Activated naive CD4-positive, alpha-beta T cell treated with anti-CD3 and anti-CD28 coated beads for 36 hours (primary cell): ENCODE results near the gene MSANTD3. TPM values are rescaled to one million over a fixed set of nuclear protein-coding genes. Genes with fewer than 3 reads are reported as not detected.

ENCODE experiments used
- CTCF ChIA-PET: fragments of 350-600 bp; sonication (Branson Sonifier 250); formaldehyde crosslinking; loops from one replicate; lab custom pipeline; 2021; ENCODE audit warnings: antibody characterized with exemption; lab: Charles Lee
- DNase-seq: peaks from one replicate; pipeline ENCODE4 v3.0.0-alpha.2; 2020
- H3K27ac Mint-ChIP-seq: one replicate; pipeline ENCODE4 v1.8.0; 2021; ENCODE audit warnings: mild to moderate bottlenecking, mixed read lengths
- H3K27me3 Mint-ChIP-seq: one replicate; pipeline ENCODE4 v1.8.0; 2021; ENCODE audit warnings: low read depth, mixed read lengths
- H3K36me3 Mint-ChIP-seq: one replicate; pipeline ENCODE4 v1.8.0; 2021; ENCODE audit warnings: low read depth, mixed read lengths
- H3K4me1 Mint-ChIP-seq: one replicate; pipeline ENCODE4 v1.8.0; 2021; ENCODE audit warnings: low read depth, mixed read lengths
- H3K4me3 Mint-ChIP-seq: one replicate; pipeline ENCODE4 v1.8.0; 2021; ENCODE audit warnings: mild to moderate bottlenecking, moderate library complexity, mixed read lengths
- H3K9me3 Mint-ChIP-seq: one replicate; pipeline ENCODE4 v1.8.0; 2021; ENCODE audit warnings: mixed read lengths
- intact Hi-C: fragments of 100-400 bp; cut with micrococcal nuclease; formaldehyde crosslinking; loops from one replicate; pipeline ENCODE4 v1.15.1; 2023
- total RNA-seq, 2 experiments: library from RNA; stranded (reverse); gene quantifications; one replicate each; pipeline ENCODE4 v1.2.3, GENCODE V29; 2021

MSANTD3 gene
- total RNA-seq, 2 experiments from 2014 or later, result 10.4 to 11.5 TPM

- H3K4me1 Mint-ChIP-seq, result peaks cover 7% of the 10 kb centered on the region
- CTCF ChIA-PET, result interaction anchor here (1.7 kb wide), 1 partner anchor 10 kb away, joined by 6 read pairs; no protein-coding TSS in a partner anchor
- H3K27ac Mint-ChIP-seq, result no peak overlapping the region
- no peak overlapping the region for H3K4me3 Mint-ChIP-seq
- H3K9me3 Mint-ChIP-seq, result peaks cover 1% of the 10 kb centered on the region
- no peak for DNase-seq
- intact Hi-C loops, result no loop called here
- H3K36me3 Mint-ChIP-seq, result peaks cover 26% of the 10 kb centered on the region
- H3K27me3 Mint-ChIP-seq, result no peaks in the 10 kb centered on the region
These were observed 21.3 kb downstream of the MSANTD3 start for GRCh38 chr9:100448266-100448665.

GRCh38 chr9:100449420-100449819 is 22.5 kb downstream of the MSANTD3 start:
- Mint-ChIP-seq H3K27ac (no peak overlapping the region), H3K36me3 (peaks cover 29% of the 10 kb centered on the region)

GRCh38 chr9:100452894-100453293 is 26.0 kb downstream of the MSANTD3 start:
- intact Hi-C loops, result no loop called here
- Mint-ChIP-seq H3K36me3 (peaks cover 25% of the 10 kb centered on the region), H3K9me3 (peaks cover 1% of the 10 kb centered on the region), H3K27me3 (no peaks in the 10 kb centered on the region), H3K4me3 (no peak overlapping the region), H3K4me1 (peaks cover 7% of the 10 kb centered on the region), H3K27ac (no peak overlapping the region)
- CTCF ChIA-PET, result no interaction called here
- DNase-seq, result no peak

More at GRCh38 chr9:100449420-100449819, 22.5 kb downstream of the MSANTD3 start:
- Mint-ChIP-seq H3K4me1 (peaks cover 7% of the 10 kb centered on the region), H3K27me3 (no peaks in the 10 kb centered on the region), H3K4me3 (no peak overlapping the region), H3K9me3 (peaks cover 1% of the 10 kb centered on the region)
- CTCF ChIA-PET, result interaction anchor here (1.7 kb wide), 1 partner anchor 11 kb away, joined by 6 read pairs; no protein-coding TSS in a partner anchor
- no peak for DNase-seq
- intact Hi-C loops, result no loop called here

DNA sequence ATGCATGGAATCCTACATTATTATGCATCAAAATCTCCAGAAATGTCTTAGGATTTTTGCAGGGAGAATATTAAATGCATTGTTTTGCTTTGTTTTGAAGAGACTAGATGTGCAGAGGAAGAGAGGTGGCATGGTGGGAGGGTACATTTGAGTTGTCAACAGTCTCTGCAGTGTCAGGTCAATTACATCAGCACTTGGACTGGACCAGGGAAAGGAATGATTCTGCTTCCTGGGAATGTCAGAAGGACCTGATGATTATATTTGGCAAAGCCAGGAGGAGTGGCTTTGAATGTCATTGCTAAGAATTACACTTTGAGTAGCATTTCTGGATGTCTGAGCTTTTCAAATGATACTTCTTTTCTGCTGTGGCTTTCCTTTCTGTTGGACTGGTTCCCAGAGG is 28.5 kb downstream of the MSANTD3 start:
- no peaks in the 10 kb centered on the region for H3K27me3 Mint-ChIP-seq
- no peaks in the 10 kb centered on the region for H3K4me1 Mint-ChIP-seq
- peaks cover 1% of the 10 kb centered on the region for H3K9me3 Mint-ChIP-seq
- peaks cover 24% of the 10 kb centered on the region for H3K36me3 Mint-ChIP-seq
- CTCF ChIA-PET, result interaction anchor here (0.9 kb wide), 1 partner anchor 17 kb away, joined by 3 read pairs; no protein-coding TSS in a partner anchor
- no peak overlapping the region for H3K27ac Mint-ChIP-seq
- intact Hi-C loops, result no loop called here
- no peak overlapping the region for H3K4me3 Mint-ChIP-seq
- DNase-seq, result no peak

- intact Hi-C loops, result no loop called here
- Mint-ChIP-seq H3K27ac (no peak overlapping the region), H3K4me3 (no peak overlapping the region), H3K27me3 (no peaks in the 10 kb centered on the region), H3K9me3 (no peaks in the 10 kb centered on the region), H3K36me3 (peaks cover 13% of the 10 kb centered on the region), H3K4me1 (no peaks in the 10 kb centered on the region)
- CTCF ChIA-PET, result interaction anchor here (0.7 kb wide), 1 partner anchor 378 kb away, joined by 3 read pairs; no protein-coding TSS in a partner anchor
- no peak for DNase-seq
These were observed 30.6 kb downstream of the MSANTD3 start for GRCh38 chr9:100457517-100457916.

DNA sequence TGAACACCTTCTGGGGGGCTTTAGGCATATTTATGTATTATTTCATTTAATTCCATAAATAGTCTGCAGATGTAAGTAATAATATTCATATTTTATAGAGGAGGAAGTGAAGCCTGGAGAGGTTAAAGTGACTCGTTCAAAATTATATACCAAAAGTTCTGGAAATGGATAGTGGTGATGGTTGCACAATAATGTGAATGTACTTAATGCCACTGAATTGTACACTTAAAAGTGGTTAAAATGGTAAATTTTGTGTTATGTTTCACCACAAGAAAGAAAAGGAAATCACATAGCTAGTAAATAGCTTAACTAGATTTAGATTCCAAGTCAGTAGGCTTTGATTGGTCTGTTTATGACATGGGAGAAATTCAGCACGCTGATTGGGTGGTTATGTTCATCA is 33.0 kb downstream of the MSANTD3 start:
- DNase-seq, result no peak
- Mint-ChIP-seq H3K27ac (no peak overlapping the region), H3K4me1 (no peaks in the 10 kb centered on the region), H3K4me3 (no peak overlapping the region), H3K36me3 (no peaks in the 10 kb centered on the region), H3K9me3 (no peaks in the 10 kb centered on the region), H3K27me3 (peaks cover under 1% of the 10 kb centered on the region)
- intact Hi-C loops, result no loop called here
- CTCF ChIA-PET, result interaction anchor here (0.6 kb wide), 1 partner anchor 11 kb away, joined by 3 read pairs; no protein-coding TSS in a partner anchor

DNA sequence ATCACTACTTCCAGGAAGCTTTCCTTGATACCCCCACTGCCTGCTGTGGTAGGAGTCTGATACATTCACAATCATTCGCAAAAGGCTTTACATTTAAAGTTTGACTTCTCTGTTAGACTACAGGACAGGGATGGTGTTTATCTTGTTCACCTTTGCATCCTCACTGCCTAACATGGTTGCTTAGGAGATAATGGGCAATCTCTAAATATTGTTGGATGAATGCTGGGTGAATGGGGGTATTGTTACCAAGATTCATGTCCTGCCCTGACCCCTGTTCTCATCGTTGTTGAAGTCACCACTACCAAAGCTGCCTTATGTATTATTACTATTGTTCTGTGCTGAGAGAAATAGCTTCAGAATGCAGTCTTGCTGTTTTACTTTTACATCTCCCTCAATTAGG is 38.3 kb downstream of the MSANTD3 start:
- intact Hi-C loops, result no loop called here
- DNase-seq, result no peak
- Mint-ChIP-seq H3K27me3 (peaks cover 5% of the 10 kb centered on the region), H3K4me1 (no peaks in the 10 kb centered on the region), H3K9me3 (no peaks in the 10 kb centered on the region), H3K36me3 (no peaks in the 10 kb centered on the region), H3K4me3 (no peak overlapping the region), H3K27ac (no peak overlapping the region)
- CTCF ChIA-PET, result interaction anchor here (1.1 kb wide), 1 partner anchor 13 kb away, joined by 3 read pairs; no protein-coding TSS in a partner anchor

- intact Hi-C loops, result no loop called here
- Mint-ChIP-seq H3K36me3 (no peaks in the 10 kb centered on the region), H3K4me3 (no peak overlapping the region), H3K4me1 (no peaks in the 10 kb centered on the region), H3K9me3 (no peaks in the 10 kb centered on the region), H3K27ac (no peak overlapping the region), H3K27me3 (peaks cover 5% of the 10 kb centered on the region)
- CTCF ChIA-PET, result interaction anchor here (1.1 kb wide), 1 partner anchor 14 kb away, joined by 3 read pairs; no protein-coding TSS in a partner anchor
- DNase-seq, result no peak
These were observed 38.8 kb downstream of the MSANTD3 start for GRCh38 chr9:100465761-100466160.

DNA sequence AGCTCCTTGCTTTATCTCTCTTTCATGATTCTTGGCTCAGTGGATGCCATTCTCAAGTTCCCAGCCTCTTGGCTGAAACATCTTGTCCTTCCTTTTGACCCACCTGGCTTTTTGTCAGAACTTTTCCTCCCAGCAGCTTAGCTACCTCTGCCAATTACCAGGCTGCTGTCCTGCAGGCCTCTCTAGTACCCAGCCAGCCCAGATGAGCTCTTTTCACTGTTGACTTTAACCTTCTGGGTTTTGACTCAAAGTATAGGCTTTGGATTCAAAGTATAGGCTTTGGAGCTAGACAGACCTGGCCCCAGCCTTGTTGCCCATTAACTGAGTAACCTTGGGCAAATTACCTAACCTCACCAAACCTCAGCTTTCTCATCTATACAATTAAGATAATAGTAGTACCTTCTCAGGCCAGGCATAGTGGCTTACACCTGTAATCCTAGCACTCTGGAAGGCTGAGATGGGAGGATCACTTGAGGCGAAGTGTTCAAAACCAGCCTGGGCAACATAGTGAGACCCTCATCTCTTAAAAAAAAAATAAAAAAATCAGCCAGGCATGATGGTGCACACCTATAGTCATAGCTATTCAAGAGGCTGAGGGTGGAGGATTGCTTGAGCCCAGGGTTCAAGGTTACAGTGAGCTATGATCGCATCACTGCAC is 39.4 kb downstream of the MSANTD3 start:
- Mint-ChIP-seq H3K4me3 (no peak overlapping the region), H3K36me3 (no peaks in the 10 kb centered on the region), H3K27ac (no peak overlapping the region), H3K27me3 (peaks cover 5% of the 10 kb centered on the region), H3K4me1 (no peaks in the 10 kb centered on the region), H3K9me3 (no peaks in the 10 kb centered on the region)
- no peak for DNase-seq
- intact Hi-C loops, result no loop called here
- CTCF ChIA-PET, result interaction anchor here (0.6 to 0.7 kb wide), 2 partner anchors 28 to 110 kb away, joined by 3 read pairs; no protein-coding TSS in a partner anchor

- H3K27me3 Mint-ChIP-seq, result peaks cover 5% of the 10 kb centered on the region
- intact Hi-C loops, result no loop called here
- H3K27ac Mint-ChIP-seq, result no peak overlapping the region
- CTCF ChIA-PET, result interaction anchor here (0.6 to 0.7 kb wide), 2 partner anchors 29 to 110 kb away, joined by 3 read pairs; no protein-coding TSS in a partner anchor
- no peak for DNase-seq
- H3K4me1 Mint-ChIP-seq, result no peaks in the 10 kb centered on the region
- H3K4me3 Mint-ChIP-seq, result no peak overlapping the region
- no peaks in the 10 kb centered on the region for H3K36me3 Mint-ChIP-seq
- H3K9me3 Mint-ChIP-seq, result no peaks in the 10 kb centered on the region
These were observed 39.9 kb downstream of the MSANTD3 start for GRCh38 chr9:100466829-100467221.

DNA sequence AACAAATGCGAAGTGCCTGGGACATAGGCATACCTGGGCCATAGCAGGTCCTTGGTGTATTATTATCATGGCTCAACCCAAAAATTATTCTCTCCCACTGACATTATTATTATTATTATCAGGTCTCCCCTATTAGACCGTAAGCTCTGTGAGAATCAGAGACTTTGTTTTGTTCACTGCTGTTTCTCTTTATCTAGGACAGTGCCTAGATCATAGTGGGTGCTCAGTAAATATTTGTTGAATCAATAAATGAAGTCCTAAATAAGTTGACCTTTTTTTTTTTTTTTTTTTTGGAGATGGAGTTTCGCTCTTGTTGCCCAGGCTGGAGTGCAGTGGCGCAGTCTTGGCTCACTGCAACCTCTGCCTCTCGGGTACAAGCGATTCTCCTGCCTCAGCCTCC is 41.1 kb downstream of the MSANTD3 start:
- Mint-ChIP-seq H3K4me1 (no peaks in the 10 kb centered on the region), H3K9me3 (no peaks in the 10 kb centered on the region), H3K27me3 (peaks cover 7% of the 10 kb centered on the region), H3K36me3 (no peaks in the 10 kb centered on the region), H3K27ac (no peak overlapping the region), H3K4me3 (no peak overlapping the region)
- DNase-seq, result no peak
- intact Hi-C loops, result no loop called here
- CTCF ChIA-PET, result no interaction called here

- peaks cover 20% of the 10 kb centered on the region for H3K27me3 Mint-ChIP-seq
- no peaks in the 10 kb centered on the region for H3K9me3 Mint-ChIP-seq
- no peak for DNase-seq
- intact Hi-C loops, result loop anchor here (2.0 to 10.0 kb wide), 2 partner anchors 119 to 123 kb away; partner anchors contain the start of gene TEX10
- CTCF ChIA-PET, result interaction anchor here (1.2 kb wide), 1 partner anchor 120 kb away, joined by 3 read pairs; no protein-coding TSS in a partner anchor
- peaks cover 3% of the 10 kb centered on the region for H3K4me1 Mint-ChIP-seq
- no peak overlapping the region for H3K27ac Mint-ChIP-seq
- no peaks in the 10 kb centered on the region for H3K36me3 Mint-ChIP-seq
- no peak overlapping the region for H3K4me3 Mint-ChIP-seq
These were observed 45.3 kb downstream of the MSANTD3 start for GRCh38 chr9:100472268-100472667.
